A673 (cell line): Measurements from ENCODE around the gene NTNG1. TPM values are rescaled to one million over a fixed set of nuclear protein-coding genes. Genes with fewer than 3 reads are reported as not detected.

Experiments used
- BruUV-seq: library from RNA; stranded (reverse); fragments of 400-500 nt; replicated peaks from 2 replicates; lab custom pipeline; 2021; lab: Mats Ljungman, UMichigan
- CTCF ChIA-PET: fragments of 300-600 bp; sonication (Branson Sonifier 250); formaldehyde crosslinking; loops from one replicate; lab custom pipeline; 2022; ENCODE audit warnings: antibody characterized with exemption; lab: Charles Lee
- POLR2A ChIA-PET: fragments of 300-600 bp; sonication (Branson Sonifier 250); formaldehyde crosslinking; loops from one replicate; lab custom pipeline; 2022; ENCODE audit warnings: antibody characterized with exemption; ENCODE audit not compliant: low non-redundant PET; lab: Charles Lee
- DNase-seq: peaks from one replicate; pipeline ENCODE4 v3.0.0-alpha.2; 2015; ENCODE audit warnings: low spot score
- H3K27ac ChIP-seq: fragments of 200-600 bp; sonication (generic); 2 replicates; pipeline ENCODE4 v1.5.1; 2016; ENCODE audit warnings: mixed run types, low read depth, mild to moderate bottlenecking, mixed read lengths, antibody characterized with exemption, low read length; ENCODE audit not compliant: poor library complexity, severe bottlenecking
- H3K27me3 ChIP-seq: fragments of 200-600 bp; sonication (generic); replicated peaks from 2 replicates; pipeline ENCODE4 v1.6.1; 2017; ENCODE audit warnings: mixed run types, low read depth, mild to moderate bottlenecking, mixed read lengths, antibody characterized with exemption, low read length; ENCODE audit not compliant: insufficient read depth, poor library complexity
- H3K36me3 ChIP-seq: fragments of 200-600 bp; sonication (generic); 2 replicates; pipeline ENCODE4 v1.6.1; 2016; ENCODE audit warnings: mixed run types, mild to moderate bottlenecking, mixed read lengths, antibody characterized with exemption, low read length; ENCODE audit not compliant: insufficient read depth, poor library complexity, severe bottlenecking
- H3K4me1 ChIP-seq: fragments of 200-600 bp; sonication (generic); 2 replicates; pipeline ENCODE4 v1.6.1; 2017; ENCODE audit warnings: mixed run types, mild to moderate bottlenecking, mixed read lengths, antibody characterized with exemption, low read length; ENCODE audit not compliant: insufficient read depth, poor library complexity, severe bottlenecking
- H3K4me3 ChIP-seq: fragments of 200-600 bp; sonication (generic); 2 replicates; pipeline ENCODE4 v1.5.1; 2016; ENCODE audit warnings: low read depth, mixed run types, mild to moderate bottlenecking, mixed read lengths, low read length; ENCODE audit not compliant: poor library complexity, severe bottlenecking
- H3K9me3 ChIP-seq: fragments of 200-600 bp; sonication (generic); 2 replicates; pipeline ENCODE4 v1.6.1; 2016; ENCODE audit warnings: mixed run types, low read depth, mild to moderate bottlenecking, mixed read lengths, antibody characterized with exemption, low read length; ENCODE audit not compliant: poor library complexity, severe bottlenecking
- EZH2 ChIP-seq: fragments of 200-600 bp; sonication (generic); IDR thresholded peaks from 2 replicates; pipeline ENCODE4 v1.6.1; 2017; ENCODE audit warnings: borderline replicate concordance, low read depth, mild to moderate bottlenecking, mixed read lengths, antibody characterized with exemption, low read length; ENCODE audit not compliant: poor library complexity, severe bottlenecking
- intact Hi-C: fragments of 100-400 bp; cut with micrococcal nuclease; formaldehyde crosslinking; loops from one replicate; pipeline ENCODE4 v1.10.0; 2022; ENCODE audit not compliant: unreplicated experiment
- total RNA-seq: library from RNA; stranded (reverse); gene quantifications from 2 replicates; pipeline ENCODE4 v1.2.3, GENCODE V29; 2021
- TF ChIP-seq, protein P1 (sequence below): fragments of 300-800, 200-600 bp; sonication (generic); conservative IDR thresholded peaks from 2 replicates; pipeline ENCODE4 v1.5.1; 2017; ENCODE audit warnings: low read depth, mild to moderate bottlenecking, antibody characterized with exemption, low read length, moderate library complexity, mixed read lengths

The NTNG1 gene
- total RNA-seq, 1 experiment from 2014 or later = 91.5 TPM

DNA sequence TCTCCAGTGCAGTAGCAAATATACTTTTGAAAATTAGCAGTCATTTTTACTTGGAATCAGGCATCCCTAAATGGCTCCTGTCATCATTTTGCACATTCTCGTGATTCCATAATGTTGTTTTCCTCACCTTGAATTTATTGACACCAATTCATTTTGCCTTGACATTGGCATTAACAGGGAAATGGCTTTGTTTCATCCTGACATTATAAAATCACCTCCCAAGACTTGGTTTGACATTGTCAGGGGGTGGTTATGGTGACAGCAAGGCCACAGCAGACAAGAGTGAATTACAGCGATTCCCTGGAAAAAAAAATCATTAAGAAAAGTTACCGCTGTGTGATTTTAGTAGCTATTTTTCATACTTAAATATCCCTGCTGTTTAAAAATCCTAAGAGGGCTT is 327.0 kb downstream of the NTNG1 start:
- H3K27me3 ChIP-seq = no peaks in the 10 kb centered on the region
- H3K36me3 ChIP-seq = no peaks in the 10 kb centered on the region
- H3K27ac ChIP-seq = no peak overlapping the region
- intact Hi-C loops = no loop called here
- H3K9me3 ChIP-seq = no peaks in the 10 kb centered on the region
- ChIA-PET POLR2A (no interaction called here), CTCF (no interaction called here)
- no peak overlapping the region for H3K4me3 ChIP-seq
- H3K4me1 ChIP-seq = no peaks in the 10 kb centered on the region
- BruUV-seq = no TSS peak
- TF ChIP-seq, protein P1, sequence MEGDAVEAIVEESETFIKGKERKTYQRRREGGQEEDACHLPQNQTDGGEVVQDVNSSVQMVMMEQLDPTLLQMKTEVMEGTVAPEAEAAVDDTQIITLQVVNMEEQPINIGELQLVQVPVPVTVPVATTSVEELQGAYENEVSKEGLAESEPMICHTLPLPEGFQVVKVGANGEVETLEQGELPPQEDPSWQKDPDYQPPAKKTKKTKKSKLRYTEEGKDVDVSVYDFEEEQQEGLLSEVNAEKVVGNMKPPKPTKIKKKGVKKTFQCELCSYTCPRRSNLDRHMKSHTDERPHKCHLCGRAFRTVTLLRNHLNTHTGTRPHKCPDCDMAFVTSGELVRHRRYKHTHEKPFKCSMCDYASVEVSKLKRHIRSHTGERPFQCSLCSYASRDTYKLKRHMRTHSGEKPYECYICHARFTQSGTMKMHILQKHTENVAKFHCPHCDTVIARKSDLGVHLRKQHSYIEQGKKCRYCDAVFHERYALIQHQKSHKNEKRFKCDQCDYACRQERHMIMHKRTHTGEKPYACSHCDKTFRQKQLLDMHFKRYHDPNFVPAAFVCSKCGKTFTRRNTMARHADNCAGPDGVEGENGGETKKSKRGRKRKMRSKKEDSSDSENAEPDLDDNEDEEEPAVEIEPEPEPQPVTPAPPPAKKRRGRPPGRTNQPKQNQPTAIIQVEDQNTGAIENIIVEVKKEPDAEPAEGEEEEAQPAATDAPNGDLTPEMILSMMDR = no peak
- no peak for TF ChIP-seq EZH2
- DNase-seq = no peak

DNA sequence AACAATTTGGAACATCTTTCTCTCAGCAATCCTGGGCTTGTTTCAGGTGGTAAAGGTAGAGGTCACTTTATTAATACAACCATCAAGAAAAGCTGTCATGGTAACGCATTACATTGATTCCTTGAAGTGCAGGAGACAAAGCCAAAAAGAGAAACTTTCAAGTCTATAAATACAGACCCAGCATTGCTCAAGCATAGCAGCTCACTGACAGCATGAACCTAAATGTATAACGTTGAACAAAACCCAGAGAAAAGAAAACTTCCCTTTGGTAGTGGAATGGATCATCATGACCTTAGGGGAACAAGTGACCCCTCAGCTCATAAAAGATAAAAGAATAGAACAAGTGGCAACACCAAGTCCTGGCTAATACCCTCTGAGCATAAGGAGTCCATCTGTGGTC is 332.2 kb downstream of the NTNG1 start:
- no peaks in the 10 kb centered on the region for H3K27me3 ChIP-seq
- intact Hi-C loops = no loop called here
- no peaks in the 10 kb centered on the region for H3K36me3 ChIP-seq
- no TSS peak for BruUV-seq
- H3K4me3 ChIP-seq = no peak overlapping the region
- TF ChIP-seq, protein P1 = no peak
- TF ChIP-seq EZH2 = no peak
- no peaks in the 10 kb centered on the region for H3K9me3 ChIP-seq
- no peak for DNase-seq
- CTCF ChIA-PET = no interaction called here
- H3K27ac ChIP-seq = no peak overlapping the region
- POLR2A ChIA-PET = no interaction called here
- no peaks in the 10 kb centered on the region for H3K4me1 ChIP-seq

DNA sequence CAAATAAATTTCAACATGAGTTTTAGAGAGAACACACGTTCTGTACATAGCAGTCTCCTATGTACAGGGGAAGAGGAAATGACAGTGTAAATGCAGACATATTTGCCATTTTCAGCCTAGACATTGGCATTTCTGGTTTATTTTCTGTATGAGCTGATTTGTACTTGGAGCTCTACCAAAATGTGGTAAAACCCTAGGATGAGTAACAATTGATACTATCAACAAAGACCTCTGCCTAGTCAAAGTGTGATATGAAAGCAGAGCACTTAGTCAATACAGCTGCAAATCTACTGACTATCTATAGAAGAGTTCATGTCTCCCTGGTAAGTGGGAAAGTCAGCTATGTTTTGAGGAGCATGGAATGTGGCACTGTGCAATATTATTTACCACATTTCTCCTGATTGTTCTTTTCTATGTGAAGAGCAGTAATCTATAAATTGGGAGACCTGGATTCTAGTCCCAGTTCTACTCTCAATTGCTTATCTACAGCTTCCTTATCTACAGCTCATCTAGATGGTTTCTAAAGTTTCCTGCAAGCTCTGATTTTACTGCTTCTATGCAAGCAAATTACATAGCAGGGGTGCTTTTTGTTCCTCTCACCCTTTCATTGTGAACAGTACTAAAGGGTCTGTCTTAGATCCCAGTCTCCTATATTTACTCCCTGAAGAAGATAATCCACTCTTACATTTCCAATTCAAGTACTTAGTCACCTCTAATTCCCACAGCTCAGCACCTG is 334.2 kb downstream of the NTNG1 start:
- no peaks in the 10 kb centered on the region for H3K9me3 ChIP-seq
- ChIA-PET POLR2A (no interaction called here), CTCF (interaction anchor here (0.5 kb wide), 1 partner anchor 55 kb away, joined by 5 read pairs; no protein-coding TSS in a partner anchor)
- no peak overlapping the region for H3K27ac ChIP-seq
- intact Hi-C loops = no loop called here
- H3K27me3 ChIP-seq = no peaks in the 10 kb centered on the region
- no peaks in the 10 kb centered on the region for H3K36me3 ChIP-seq
- H3K4me3 ChIP-seq = no peak overlapping the region
- no peaks in the 10 kb centered on the region for H3K4me1 ChIP-seq
- DNase-seq = no peak
- TF ChIP-seq, protein P1 = no peak
- no peak for TF ChIP-seq EZH2
- BruUV-seq = no TSS peak
